Measurements from ENCODE around the gene PRICKLE4.

Gene PRICKLE4

DNA sequence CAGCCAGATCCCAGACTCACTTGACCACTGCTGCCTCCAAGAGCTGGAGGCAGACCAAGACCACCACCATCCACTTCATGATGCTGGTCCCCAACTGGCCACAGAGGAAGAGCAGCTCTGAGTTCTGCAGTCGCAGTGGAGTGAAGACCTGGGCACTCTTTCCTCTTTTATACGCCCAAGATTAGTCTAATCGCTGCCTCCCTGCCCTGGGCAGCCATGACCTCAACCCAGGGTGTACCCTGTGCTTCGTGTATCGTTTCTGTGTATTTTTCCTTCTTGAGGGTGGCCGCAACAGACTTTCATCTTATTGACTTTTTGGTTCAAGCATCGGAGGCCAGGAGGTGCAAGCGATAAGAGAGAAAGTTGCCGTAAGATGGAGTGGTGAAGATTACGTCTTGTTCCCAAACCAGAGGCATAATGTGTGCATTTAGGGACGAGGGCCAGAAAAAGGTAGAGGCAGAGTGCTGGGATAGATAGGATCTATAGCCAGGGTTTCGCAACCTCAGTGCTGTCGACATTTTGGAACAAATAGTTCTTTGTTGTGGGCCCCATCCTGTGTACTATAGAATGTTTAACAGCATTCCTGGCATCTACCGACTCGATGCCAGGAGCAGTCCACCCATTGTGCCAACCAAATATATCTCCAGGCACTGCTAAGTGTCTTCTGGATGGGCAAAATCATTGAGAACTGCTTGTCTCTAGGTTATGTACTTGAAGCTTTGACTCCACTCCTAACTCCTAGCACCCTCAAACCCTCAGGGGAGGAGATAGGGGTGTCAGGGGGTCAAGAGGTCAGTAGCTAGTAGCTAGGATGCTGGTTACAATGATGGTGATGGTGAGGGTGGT lies 33.1 kb upstream of the PRICKLE4 start, which contains the start of gene PGC:
Gene PGC (minus strand): TSS at position 142 of the 846 bp plus-strand sequence. CDS start 63 bp downstream, at position 79.
- no peak for DNase-seq (ENCODE audit: low read depth)
- TF ChIP-seq, protein P1, sequence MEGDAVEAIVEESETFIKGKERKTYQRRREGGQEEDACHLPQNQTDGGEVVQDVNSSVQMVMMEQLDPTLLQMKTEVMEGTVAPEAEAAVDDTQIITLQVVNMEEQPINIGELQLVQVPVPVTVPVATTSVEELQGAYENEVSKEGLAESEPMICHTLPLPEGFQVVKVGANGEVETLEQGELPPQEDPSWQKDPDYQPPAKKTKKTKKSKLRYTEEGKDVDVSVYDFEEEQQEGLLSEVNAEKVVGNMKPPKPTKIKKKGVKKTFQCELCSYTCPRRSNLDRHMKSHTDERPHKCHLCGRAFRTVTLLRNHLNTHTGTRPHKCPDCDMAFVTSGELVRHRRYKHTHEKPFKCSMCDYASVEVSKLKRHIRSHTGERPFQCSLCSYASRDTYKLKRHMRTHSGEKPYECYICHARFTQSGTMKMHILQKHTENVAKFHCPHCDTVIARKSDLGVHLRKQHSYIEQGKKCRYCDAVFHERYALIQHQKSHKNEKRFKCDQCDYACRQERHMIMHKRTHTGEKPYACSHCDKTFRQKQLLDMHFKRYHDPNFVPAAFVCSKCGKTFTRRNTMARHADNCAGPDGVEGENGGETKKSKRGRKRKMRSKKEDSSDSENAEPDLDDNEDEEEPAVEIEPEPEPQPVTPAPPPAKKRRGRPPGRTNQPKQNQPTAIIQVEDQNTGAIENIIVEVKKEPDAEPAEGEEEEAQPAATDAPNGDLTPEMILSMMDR (conservative IDR thresholded peaks at IDR 0.05; ENCODE audit: low read length) = no peak

DNA sequence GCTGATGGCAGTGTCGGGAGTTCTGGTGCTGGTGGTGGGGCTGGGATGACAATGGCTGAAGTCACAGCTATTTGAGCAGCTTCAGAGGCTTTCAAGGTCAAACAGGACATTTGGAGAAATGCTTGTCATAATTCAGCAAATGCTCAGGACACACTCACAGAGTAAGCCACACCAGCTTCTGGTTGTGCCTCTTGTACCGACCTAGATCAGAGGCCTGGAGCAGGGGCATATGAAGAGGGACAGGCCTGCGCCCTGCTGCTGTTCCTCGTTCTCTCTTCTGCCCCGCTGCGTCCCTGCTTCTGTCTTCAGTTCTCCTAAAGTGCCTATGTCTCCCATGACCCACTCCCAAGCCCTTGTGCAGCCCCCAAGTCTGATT lies 32.5 kb upstream of the PRICKLE4 start:
- no peak overlapping the region for H3K4me3 ChIP-seq (ENCODE audit: low read length)
- no peak for DNase-seq (ENCODE audit: low read depth)
- TF ChIP-seq, protein P1 (conservative IDR thresholded peaks at IDR 0.05; ENCODE audit: low read length) = no peak

More for the DNA sequence above, 33.1 kb upstream of the PRICKLE4 start, which contains the start of gene PGC:
- H3K4me3 ChIP-seq (ENCODE audit: low read length) = no peak within 1 kb of the TSS

DNA sequence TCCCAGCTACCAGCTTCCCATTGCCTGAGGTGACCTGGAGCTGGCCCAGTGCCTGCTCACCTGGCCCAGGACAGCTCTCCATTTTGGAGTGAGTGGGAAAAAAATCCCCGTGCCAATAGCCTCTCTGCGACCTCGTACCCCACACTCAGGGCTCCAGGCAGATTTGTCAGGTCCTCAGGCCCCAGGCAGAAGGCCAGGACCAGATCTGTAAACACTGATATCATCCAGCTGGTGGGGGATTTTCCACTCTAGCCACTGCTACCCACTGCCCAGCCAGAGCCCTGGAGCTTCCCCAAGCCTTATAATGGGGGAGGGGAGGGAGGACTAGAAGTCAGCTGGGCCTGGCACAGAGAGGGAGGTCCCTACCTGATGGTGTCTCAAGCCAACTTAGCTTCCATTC lies 32.0 kb upstream of the PRICKLE4 start:
- TF ChIP-seq, protein P1 (conservative IDR thresholded peaks at IDR 0.05; ENCODE audit: low read length) = no peak
- no peak for DNase-seq (ENCODE audit: low read depth)
- H3K4me3 ChIP-seq (ENCODE audit: low read length) = no peak overlapping the region

DNA sequence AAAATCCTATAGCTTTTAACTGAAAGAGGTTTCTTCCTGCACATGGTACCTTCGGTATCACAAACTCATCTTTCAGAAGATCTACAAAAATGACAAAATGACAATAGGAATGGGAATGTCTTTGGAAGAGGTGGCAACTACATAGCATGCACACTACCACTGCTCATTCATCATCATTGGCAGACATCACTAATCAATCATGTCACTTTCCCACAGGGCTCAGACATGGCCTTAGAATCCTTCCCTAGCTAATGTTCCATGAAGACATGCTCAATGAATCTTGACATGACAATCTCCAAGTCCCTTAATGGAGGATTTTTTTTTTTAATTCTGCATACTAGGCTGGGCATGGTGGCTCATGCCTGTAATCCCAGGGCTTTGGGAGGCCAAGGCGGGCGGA lies 30.2 kb upstream of the PRICKLE4 start:
- TF ChIP-seq, protein P1 (conservative IDR thresholded peaks at IDR 0.05; ENCODE audit: low read length) = no peak
- DNase-seq (ENCODE audit: low read depth) = no peak
- no peak overlapping the region for H3K4me3 ChIP-seq (ENCODE audit: low read length)

DNA sequence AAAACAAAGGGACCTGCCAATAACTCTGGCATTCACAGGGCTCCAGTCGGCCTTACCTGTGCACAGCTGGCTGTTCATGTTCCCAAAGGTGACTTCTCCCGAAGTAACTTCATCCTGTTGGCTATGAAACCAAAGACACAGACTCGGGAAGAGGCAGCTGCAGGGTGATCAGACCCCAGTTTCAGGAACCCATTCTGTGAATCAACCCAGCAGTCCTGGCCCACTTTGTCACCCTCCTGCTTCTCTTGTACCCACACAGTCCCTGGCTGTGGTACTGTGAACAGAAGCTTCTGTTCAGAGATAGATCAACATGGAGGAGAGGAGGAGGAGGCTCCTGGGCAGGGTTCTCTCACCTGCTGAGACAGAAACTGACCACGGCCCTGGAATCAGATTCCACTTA lies 24.7 kb upstream of the PRICKLE4 start:
- no peak overlapping the region for H3K4me3 ChIP-seq (ENCODE audit: low read length)
- no peak for DNase-seq (ENCODE audit: low read depth)
- TF ChIP-seq, protein P1 (conservative IDR thresholded peaks at IDR 0.05; ENCODE audit: low read length) = no peak

DNA sequence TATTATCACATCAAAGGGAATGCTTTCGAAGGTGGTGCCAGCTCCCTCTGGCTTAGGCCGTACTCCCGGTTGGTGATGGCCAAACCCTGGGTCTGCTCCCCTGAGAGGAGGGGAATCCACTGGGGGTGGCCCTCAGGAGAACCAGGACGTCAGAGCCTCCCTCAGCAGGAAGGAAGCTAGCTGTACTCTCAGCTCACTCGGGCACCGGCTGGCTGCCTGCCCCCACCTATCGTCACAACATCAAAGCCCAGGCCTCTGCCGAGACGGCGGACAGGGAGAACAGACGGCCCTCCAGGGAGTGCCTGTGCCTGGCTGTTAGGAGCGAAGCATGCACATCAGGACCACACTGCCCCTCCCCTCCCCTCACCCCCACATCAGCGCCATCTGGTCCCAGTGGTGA lies 24.2 kb upstream of the PRICKLE4 start:
- TF ChIP-seq, protein P1 (conservative IDR thresholded peaks at IDR 0.05; ENCODE audit: low read length) = no peak
- DNase-seq (ENCODE audit: low read depth) = no peak
- no peak overlapping the region for H3K4me3 ChIP-seq (ENCODE audit: low read length)

DNA sequence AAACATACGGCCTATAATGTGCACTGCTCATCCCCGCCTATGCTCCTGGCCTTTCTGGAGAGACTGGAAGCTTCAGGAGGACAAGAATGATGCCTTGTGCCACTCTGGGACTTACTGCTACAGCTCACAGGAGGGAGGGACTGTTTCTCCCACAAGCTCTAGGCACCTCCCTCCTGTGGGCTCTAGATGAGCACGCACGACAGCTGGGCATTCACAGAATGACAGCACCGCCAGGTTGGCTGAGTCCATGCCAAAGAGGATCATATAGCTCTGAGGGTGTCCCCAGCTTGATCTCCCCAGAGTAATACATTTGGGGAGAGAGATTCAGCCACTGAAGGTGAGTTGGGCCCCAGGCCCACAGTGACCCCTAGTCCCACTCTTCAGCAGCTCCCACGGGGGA lies 23.3 kb upstream of the PRICKLE4 start:
- no peak overlapping the region for H3K4me3 ChIP-seq (ENCODE audit: low read length)
- DNase-seq (ENCODE audit: low read depth) = no peak
- TF ChIP-seq, protein P1 (conservative IDR thresholded peaks at IDR 0.05; ENCODE audit: low read length) = no peak

Data from AG10803 (cell line).